ENCODE data around the gene TMEM219. TPM values are rescaled to one million over a fixed set of nuclear protein-coding genes. Genes with fewer than 3 reads are reported as not detected.

The TMEM219 gene
- total RNA-seq, 1 experiment from 2014 or later, result 48.3 TPM

- no peaks in the 10 kb centered on the region for H3K27me3 ChIP-seq (replicated peaks; ENCODE audit: insufficient read depth, low read depth, low read length, poor library complexity)
- H3K9me3 ChIP-seq (ENCODE audit: low read depth, low read length, poor library complexity, severe bottlenecking), result no peaks in the 10 kb centered on the region
- H3K4me3 ChIP-seq (ENCODE audit: low read depth, low read length, poor library complexity, severe bottlenecking), result no peak overlapping the region
- ChIA-PET POLR2A (ENCODE audit: low non-redundant PET) (no interaction called here), CTCF (no interaction called here)
- TF ChIP-seq, protein P1, sequence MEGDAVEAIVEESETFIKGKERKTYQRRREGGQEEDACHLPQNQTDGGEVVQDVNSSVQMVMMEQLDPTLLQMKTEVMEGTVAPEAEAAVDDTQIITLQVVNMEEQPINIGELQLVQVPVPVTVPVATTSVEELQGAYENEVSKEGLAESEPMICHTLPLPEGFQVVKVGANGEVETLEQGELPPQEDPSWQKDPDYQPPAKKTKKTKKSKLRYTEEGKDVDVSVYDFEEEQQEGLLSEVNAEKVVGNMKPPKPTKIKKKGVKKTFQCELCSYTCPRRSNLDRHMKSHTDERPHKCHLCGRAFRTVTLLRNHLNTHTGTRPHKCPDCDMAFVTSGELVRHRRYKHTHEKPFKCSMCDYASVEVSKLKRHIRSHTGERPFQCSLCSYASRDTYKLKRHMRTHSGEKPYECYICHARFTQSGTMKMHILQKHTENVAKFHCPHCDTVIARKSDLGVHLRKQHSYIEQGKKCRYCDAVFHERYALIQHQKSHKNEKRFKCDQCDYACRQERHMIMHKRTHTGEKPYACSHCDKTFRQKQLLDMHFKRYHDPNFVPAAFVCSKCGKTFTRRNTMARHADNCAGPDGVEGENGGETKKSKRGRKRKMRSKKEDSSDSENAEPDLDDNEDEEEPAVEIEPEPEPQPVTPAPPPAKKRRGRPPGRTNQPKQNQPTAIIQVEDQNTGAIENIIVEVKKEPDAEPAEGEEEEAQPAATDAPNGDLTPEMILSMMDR (conservative IDR thresholded peaks at IDR 0.05; ENCODE audit: low read depth, low read length), result no peak
- no peak for TF ChIP-seq EZH2 (IDR thresholded peaks at IDR 0.05; ENCODE audit: borderline replicate concordance, low read depth, low read length, poor library complexity, severe bottlenecking)
- peaks cover 11% of the 10 kb centered on the region for H3K4me1 ChIP-seq (ENCODE audit: insufficient read depth, low read length, poor library complexity, severe bottlenecking)
- BruUV-seq (replicated peaks), result no TSS peak
- intact Hi-C loops (cut with micrococcal nuclease; ENCODE audit: unreplicated experiment), result no loop called here
- H3K36me3 ChIP-seq (ENCODE audit: insufficient read depth, low read length, poor library complexity, severe bottlenecking), result peaks cover 53% of the 10 kb centered on the region
- DNase-seq (ENCODE audit: low spot score), result no peak
- no peak overlapping the region for H3K27ac ChIP-seq (ENCODE audit: low read depth, low read length, poor library complexity, severe bottlenecking)
Observed at GRCh38 chr16:29990883-29991570, 29.1 kb downstream of the TMEM219 start.

GRCh38 chr16:29991571-29991904 lies 29.7 kb downstream of the TMEM219 start:
- POLR2A ChIA-PET (ENCODE audit: low non-redundant PET), result no interaction called here
- Histone ChIP-seq H3K4me1 (ENCODE audit: insufficient read depth, low read length, poor library complexity, severe bottlenecking) (peaks cover 11% of the 10 kb centered on the region), H3K36me3 (ENCODE audit: insufficient read depth, low read length, poor library complexity, severe bottlenecking) (peaks cover 48% of the 10 kb centered on the region), H3K9me3 (ENCODE audit: low read depth, low read length, poor library complexity, severe bottlenecking) (no peaks in the 10 kb centered on the region), H3K27me3 (replicated peaks; ENCODE audit: insufficient read depth, low read depth, low read length, poor library complexity) (no peaks in the 10 kb centered on the region), H3K27ac (ENCODE audit: low read depth, low read length, poor library complexity, severe bottlenecking) (no peak overlapping the region), H3K4me3 (ENCODE audit: low read depth, low read length, poor library complexity, severe bottlenecking) (no peak overlapping the region)
- CTCF ChIA-PET, result no interaction called here
- TF ChIP-seq EZH2 (IDR thresholded peaks at IDR 0.05; ENCODE audit: borderline replicate concordance, low read depth, low read length, poor library complexity, severe bottlenecking), result no peak
- TF ChIP-seq, protein P1 (conservative IDR thresholded peaks at IDR 0.05; ENCODE audit: low read depth, low read length), result no peak
- DNase-seq (ENCODE audit: low spot score), result no peak
- no TSS peak for BruUV-seq (replicated peaks)
- intact Hi-C loops (cut with micrococcal nuclease; ENCODE audit: unreplicated experiment), result no loop called here

DNA sequence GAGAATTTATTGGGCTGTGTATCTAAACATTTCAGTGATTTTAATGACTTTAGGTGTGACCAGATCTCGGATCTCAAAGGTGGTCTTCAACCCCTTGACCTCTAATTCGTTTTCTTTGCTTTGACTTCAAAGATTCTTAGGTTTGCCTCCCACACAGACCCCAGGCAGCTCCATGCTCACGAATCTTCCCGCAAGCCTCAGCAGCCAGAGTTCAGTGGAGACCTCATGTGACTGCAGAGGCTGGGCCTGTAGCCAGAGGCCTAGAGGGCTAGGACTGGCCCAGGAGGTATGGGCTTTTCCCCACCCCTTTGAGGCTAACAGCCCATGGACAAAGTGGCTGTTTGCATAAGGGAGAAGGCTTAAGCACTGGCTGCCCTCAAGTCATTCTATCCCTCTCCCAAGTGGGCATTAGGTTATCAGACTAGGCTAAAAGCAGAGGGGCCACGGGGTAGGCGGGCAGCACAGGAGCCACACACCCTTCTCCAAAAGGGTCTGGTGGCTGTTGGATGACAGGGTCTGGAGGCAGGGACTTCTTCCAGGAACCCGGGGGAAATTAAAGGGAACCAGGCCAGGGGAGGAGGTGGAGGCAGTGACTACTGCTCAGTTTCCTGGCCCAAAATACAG lies 30.6 kb downstream of the TMEM219 start:
- Histone ChIP-seq H3K36me3 (ENCODE audit: insufficient read depth, low read length, poor library complexity, severe bottlenecking) (peaks cover 47% of the 10 kb centered on the region), H3K4me1 (ENCODE audit: insufficient read depth, low read length, poor library complexity, severe bottlenecking) (peaks cover 16% of the 10 kb centered on the region), H3K27me3 (replicated peaks; ENCODE audit: insufficient read depth, low read depth, low read length, poor library complexity) (no peaks in the 10 kb centered on the region), H3K4me3 (ENCODE audit: low read depth, low read length, poor library complexity, severe bottlenecking) (no peak overlapping the region), H3K27ac (ENCODE audit: low read depth, low read length, poor library complexity, severe bottlenecking) (no peak overlapping the region), H3K9me3 (ENCODE audit: low read depth, low read length, poor library complexity, severe bottlenecking) (no peaks in the 10 kb centered on the region)
- DNase-seq (ENCODE audit: low spot score), result no peak
- CTCF ChIA-PET, result no interaction called here
- BruUV-seq (replicated peaks), result no TSS peak
- POLR2A ChIA-PET (ENCODE audit: low non-redundant PET), result no interaction called here
- TF ChIP-seq EZH2 (IDR thresholded peaks at IDR 0.05; ENCODE audit: borderline replicate concordance, low read depth, low read length, poor library complexity, severe bottlenecking), result no peak
- TF ChIP-seq, protein P1 (conservative IDR thresholded peaks at IDR 0.05; ENCODE audit: low read depth, low read length), result no peak
- intact Hi-C loops (cut with micrococcal nuclease; ENCODE audit: unreplicated experiment), result no loop called here
